ENCODE data around the gene DCC. TPM values are rescaled to one million over a fixed set of nuclear protein-coding genes. Genes with fewer than 3 reads are reported as not detected.

DCC gene
- total and polyA plus RNA-seq, 9 of the 15 experiments (the other 6 are each of a cell fraction or from before 2014, with no cell fraction given), result not detected

DNA sequence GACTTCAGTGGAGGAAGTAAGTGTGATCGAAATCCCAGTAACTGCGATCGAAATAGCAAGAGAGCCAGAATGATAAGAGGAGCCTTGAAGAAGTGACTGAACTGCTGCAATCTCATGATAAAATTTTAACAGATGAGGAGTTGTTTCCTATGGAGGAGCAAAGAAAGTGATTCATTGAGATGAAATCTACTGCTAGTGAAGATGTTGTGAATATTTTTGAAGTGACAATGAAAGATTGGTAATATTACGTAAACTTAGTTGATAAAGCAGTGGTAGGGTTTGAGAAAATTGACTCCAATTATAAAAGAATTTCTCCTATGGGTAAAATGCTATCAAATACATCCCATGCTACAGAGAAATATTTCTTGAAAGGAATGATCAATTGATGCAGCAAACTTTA lies 1103.8 kb downstream of the DCC start:
- Histone ChIP-seq H3K4me1 (replicated peaks in 1 of 2; ENCODE audit: control insufficient read depth in 2 of 2, insufficient read depth in 2 of 2, low read length in 2 of 2) (no peaks in the 10 kb centered on the region), H3K36me3 (ENCODE audit: control insufficient read depth, insufficient read depth, low read length) (no peaks in the 10 kb centered on the region), H3K79me2 (ENCODE audit: control insufficient read depth, insufficient read depth, low read length) (no peaks in the 10 kb centered on the region), H3K9ac (ENCODE audit: insufficient read depth in 1 of 2, low read depth in 2 of 2, low read length in 2 of 2) (no peak overlapping the region), H3K4me3 (no peak overlapping the region), H4K20me1 (replicated peaks; ENCODE audit: control insufficient read depth, insufficient read depth, low read length) (no peaks in the 10 kb centered on the region), H3K27ac (ENCODE audit: extremely low read depth, low read depth, low read length) (no peak overlapping the region), H2AFZ (ENCODE audit: low read depth, low read length) (no peak overlapping the region), H3K4me2 (ENCODE audit: insufficient read depth, low read length) (no peak overlapping the region), H3K9me3 (replicated peaks; ENCODE audit: control insufficient read depth, insufficient read depth, low read depth, low read length) (no peaks in the 10 kb centered on the region), H3K9me1 (ENCODE audit: control insufficient read depth, insufficient read depth, low read length) (no peaks in the 10 kb centered on the region), H3K27me3 (ENCODE audit: control insufficient read depth in 2 of 2, insufficient read depth in 2 of 2, low read length in 2 of 2) (no peaks in the 10 kb centered on the region)
- BruUV-seq (replicated peaks), result no TSS peak
- intact Hi-C loops (cut with micrococcal nuclease), result no loop called here
- ChIA-PET CTCF (ENCODE audit: low intra/inter-chr PET ratio) (no interaction called here), POLR2A (no interaction called here)
- ATAC-seq (no peak), FAIRE-seq (no peak), DNase-seq (ENCODE audit: extremely low read depth in 1 of 4, low spot score in 3 of 4) (no peak)
- in situ Hi-C loops (cut with MboI), result no loop called here
- 0% methylated on average over 4 of the region's 4 CpGs for whole genome bisulfite sequencing (ENCODE audit: insufficient coverage, low coverage, missing lambda C conversion rate)
- TF ChIP-seq HNRNPK (IDR thresholded peaks at IDR 0.05; ENCODE audit: low read depth, low read length, poor library complexity, severe bottlenecking), result no peak
- no peak for TF ChIP-seq HOMEZ (CRISPR knock-in tag; IDR thresholded peaks at IDR 0.05)
- no peak for TF ChIP-seq HMGXB4 (CRISPR knock-in tag; IDR thresholded peaks at IDR 0.05)
- no peak for TF ChIP-seq ZNF143 (CRISPR knock-in tag; IDR thresholded peaks at IDR 0.05)
- no peak for TF ChIP-seq VEZF1 (CRISPR knock-in tag; IDR thresholded peaks at IDR 0.05)
- TF ChIP-seq SREBF2 (CRISPR knock-in tag; IDR thresholded peaks at IDR 0.05), result no peak
- no peak for TF ChIP-seq ARNT (IDR thresholded peaks at IDR 0.05)
- no peak for TF ChIP-seq CBX2 (IDR thresholded peaks at IDR 0.05; ENCODE audit: insufficient read depth, low read length, poor library complexity, severe bottlenecking)
- TF ChIP-seq DPF2 (IDR thresholded peaks at IDR 0.05), result no peak
- no peak for TF ChIP-seq POLR2AphosphoS2 (IDR thresholded peaks at IDR 0.05; ENCODE audit: low read length)
- TF ChIP-seq ARID4B (CRISPR knock-in tag; IDR thresholded peaks at IDR 0.05), result no peak
- no peak for TF ChIP-seq ZNF184 (CRISPR knock-in tag; IDR thresholded peaks at IDR 0.05)
- TF ChIP-seq KDM2B (CRISPR knock-in tag; IDR thresholded peaks at IDR 0.05), result no peak

All from K562 (cell line).